Subcutaneous adipose tissue (tissue), 4 donors: ENCODE data around the gene PYROXD2. TPM values are rescaled to one million over a fixed set of nuclear protein-coding genes. Genes with fewer than 3 reads are reported as not detected.

ENCODE experiments used
- CTCF ChIP-seq: fragments of 450-650 bp; IDR thresholded peaks from one replicate; pipeline ENCODE4 v1.5.1; 2016; ENCODE audit warnings: low read depth, mild to moderate bottlenecking, control low read depth, antibody characterized with exemption, moderate library complexity
- total RNA-seq, 4 donors: library from RNA; depleted of rRNA; stranded (reverse); fragments of >200 nt; gene quantifications; one replicate each; pipeline ENCODE4 v1.1.0, GENCODE V29; 2016

PYROXD2 gene
- total RNA-seq, 4 donors from 2014 or later = 11.2 to 23.6 (median 16.0) TPM

GRCh38 chr10:98376485-98376884, 38.5 kb downstream of the PYROXD2 start:
- no peak for TF ChIP-seq CTCF

- no peak for TF ChIP-seq CTCF
These were observed 40.6 kb downstream of the PYROXD2 start for GRCh38 chr10:98374217-98374985.

GRCh38 chr10:98373260-98374040, 41.5 kb downstream of the PYROXD2 start:
- TF ChIP-seq CTCF = no peak

- no peak for TF ChIP-seq CTCF
These were observed 43.9 kb downstream of the PYROXD2 start for GRCh38 chr10:98370831-98371820.

- no peak for TF ChIP-seq CTCF
These were observed 45.2 kb downstream of the PYROXD2 start for GRCh38 chr10:98369801-98370200.

GRCh38 chr10:98368644-98369043, 46.3 kb downstream of the PYROXD2 start:
- no peak for TF ChIP-seq CTCF
